GM12801 (cell line): ENCODE data around the gene TRIM49B.
"Not testable (repeated sequence)": the region's sequence is repeated elsewhere in the genome, so short reads cannot be mapped to it uniquely, and the experiment has no call there.

Source experiments
- CTCF ChIP-seq: IDR thresholded peaks from one replicate; pipeline ENCODE4 v1.5.1; 2011; ENCODE audit warnings: control low read depth; ENCODE audit not compliant: insufficient read length; ENCODE audit errors: extremely low read depth

Gene TRIM49B

GRCh38 chr11:49028523-49028922 is at the start of gene TRIM49B:
TSS of gene TRIM49B (plus strand) at chr11:49028823. CDS start at chr11:49031600, 2,777 bp downstream.
- TF ChIP-seq CTCF = not testable (repeated sequence)

GRCh38 chr11:48983785-48984184 is 44.8 kb upstream of the TRIM49B start, which contains the start of gene TRIM51G:
TSS of gene TRIM51G (minus strand) at chr11:48983885. CDS start at chr11:48981695, 2,190 bp downstream.
- not testable (repeated sequence) for TF ChIP-seq CTCF

GRCh38 chr11:49059012-49059411 is 30.4 kb downstream of the TRIM49B start, which contains the start of gene TRIM64C:
TSS of gene TRIM64C (minus strand) at chr11:49059112. CDS start at chr11:49059112, 0 bp downstream.
- not testable (repeated sequence) for TF ChIP-seq CTCF
